Smooth muscle cell (in vitro differentiated cells): ENCODE data around the gene PPM1B. TPM values are rescaled to one million over a fixed set of nuclear protein-coding genes. Genes with fewer than 3 reads are reported as not detected.

Experiments
- DNase-seq: peaks from one replicate; lab custom pipeline; 2025; ENCODE audit not compliant: unreplicated experiment; lab: John Stamatoyannopoulos, UW
- H2AFZ ChIP-seq: fragments of 200-600 bp; sonication (generic); 2 replicates; pipeline ENCODE4 v1.6.0; 2016; ENCODE audit warnings: antibody characterized with exemption, low read depth, mild to moderate bottlenecking
- H3F3A ChIP-seq: fragments of 200-600 bp; sonication (generic); 2 replicates; pipeline ENCODE4 v1.6.0; 2017; ENCODE audit warnings: antibody characterized with exemption, low read depth
- H3K27ac ChIP-seq: fragments of 200-600 bp; sonication (generic); 2 replicates; pipeline ENCODE4 v1.5.1; 2016; ENCODE audit warnings: low read depth, mild to moderate bottlenecking
- H3K27me3 ChIP-seq: fragments of 200-600 bp; sonication (generic); 2 replicates; pipeline ENCODE4 v1.6.1; 2016; ENCODE audit warnings: low read depth, mild to moderate bottlenecking
- H3K36me3 ChIP-seq: fragments of 200-600 bp; sonication (generic); 2 replicates; pipeline ENCODE4 v1.5.1; 2016; ENCODE audit warnings: low read depth
- H3K4me1 ChIP-seq: fragments of 200-600 bp; sonication (generic); 2 replicates; pipeline ENCODE4 v1.5.1; 2016; ENCODE audit warnings: low read depth
- H3K4me2 ChIP-seq: fragments of 200-600 bp; sonication (generic); 2 replicates; pipeline ENCODE4 v1.6.0; 2016; ENCODE audit warnings: mild to moderate bottlenecking
- H3K4me3 ChIP-seq: fragments of 200-600 bp; sonication (generic); 2 replicates; pipeline ENCODE4 v1.5.1; 2016; ENCODE audit warnings: mild to moderate bottlenecking
- H3K79me2 ChIP-seq: fragments of 200-600 bp; sonication (generic); 2 replicates; pipeline ENCODE4 v1.6.0; 2016; ENCODE audit warnings: low read depth, mild to moderate bottlenecking
- H3K9ac ChIP-seq: fragments of 200-600 bp; sonication (generic); 2 replicates; pipeline ENCODE4 v1.6.0; 2016; ENCODE audit warnings: low read depth
- H3K9me3 ChIP-seq: fragments of 200-600 bp; sonication (generic); replicated peaks from 2 replicates; pipeline ENCODE4 v1.5.1; 2016; ENCODE audit warnings: low read depth
- H4K20me1 ChIP-seq: fragments of 200-600 bp; sonication (generic); 2 replicates; pipeline ENCODE4 v1.6.0; 2016; ENCODE audit warnings: low read depth
- CTCF ChIP-seq: fragments of 200-600 bp; sonication (generic); IDR thresholded peaks from 2 replicates; pipeline ENCODE4 v1.5.1; 2017; ENCODE audit warnings: borderline replicate concordance, mild to moderate bottlenecking, antibody characterized with exemption; ENCODE audit not compliant: insufficient read depth, poor library complexity, severe bottlenecking
- WGBS: methylation state at CpG from one replicate; pipeline ENCODE4 v1.1.7; 2016; ENCODE audit warnings: low lambda C conversion rate; 5-methylcytosine and 5-hydroxymethylcytosine counted together
- polyA plus RNA-seq: library from polyadenylated mRNA; unstranded; fragments of >200 nt; fragmentation: Nextera tagmentation; extraction: Ambion mirVana; gene quantifications from 2 replicates; pipeline ENCODE4 v1.2.1, GENCODE V29; 2016
- total RNA-seq: library from RNA; depleted of rRNA; stranded (reverse); fragments of >200 nt; gene quantifications from 2 replicates; pipeline ENCODE4 v1.2.3, GENCODE V29; 2014

PPM1B gene
- total and polyA plus RNA-seq, 2 experiments from 2014 or later: 20.8 to 27.0 TPM

- no peaks in the 10 kb centered on the region for H4K20me1 ChIP-seq
- no peaks in the 10 kb centered on the region for H3K9me3 ChIP-seq
- no peak overlapping the region for H3K4me2 ChIP-seq
- no peak overlapping the region for H3K9ac ChIP-seq
- no peak overlapping the region for H3K4me3 ChIP-seq
- no peak overlapping the region for H2AFZ ChIP-seq
- H3K4me1 ChIP-seq: no peaks in the 10 kb centered on the region
- no peaks in the 10 kb centered on the region for H3K27me3 ChIP-seq
- no peaks in the 10 kb centered on the region for H3K79me2 ChIP-seq
- no peaks in the 10 kb centered on the region for H3F3A ChIP-seq
- TF ChIP-seq CTCF: no peak
- 87% methylated on average over 2 of the region's 2 CpGs for WGBS
- no peak overlapping the region for H3K27ac ChIP-seq
- no peaks in the 10 kb centered on the region for H3K36me3 ChIP-seq
- no peak for DNase-seq
Observed at GRCh38 chr2:44273596-44273995, 104.9 kb downstream of the PPM1B start.

- no peak for DNase-seq
- Histone ChIP-seq H3K27me3 (no peaks in the 10 kb centered on the region), H3K9ac (no peak overlapping the region), H3K4me1 (no peaks in the 10 kb centered on the region), H3K27ac (no peak overlapping the region), H2AFZ (no peak overlapping the region), H3K36me3 (no peaks in the 10 kb centered on the region), H3K4me2 (peak overlapping the region; percentile 51), H4K20me1 (no peaks in the 10 kb centered on the region), H3K4me3 (peak overlapping the region; percentile 26), H3F3A (no peaks in the 10 kb centered on the region), H3K79me2 (no peaks in the 10 kb centered on the region), H3K9me3 (no peaks in the 10 kb centered on the region)
- TF ChIP-seq CTCF: no peak
- WGBS: 60% methylated on average over 2 of the region's 2 CpGs
Observed at GRCh38 chr2:44275927-44276303, 107.2 kb downstream of the PPM1B start.

GRCh38 chr2:44277541-44277940, 108.9 kb downstream of the PPM1B start:
- Histone ChIP-seq H3K27me3 (no peaks in the 10 kb centered on the region), H2AFZ (no peak overlapping the region), H4K20me1 (no peaks in the 10 kb centered on the region), H3K4me1 (no peaks in the 10 kb centered on the region), H3K4me2 (no peak overlapping the region), H3K36me3 (no peaks in the 10 kb centered on the region), H3F3A (no peaks in the 10 kb centered on the region), H3K9ac (no peak overlapping the region), H3K9me3 (no peaks in the 10 kb centered on the region), H3K4me3 (no peak overlapping the region), H3K79me2 (no peaks in the 10 kb centered on the region), H3K27ac (no peak overlapping the region)
- TF ChIP-seq CTCF: no peak
- 18% methylated on average over 1 of the region's 1 CpG for WGBS
- no peak for DNase-seq

- no peak overlapping the region for H3K4me3 ChIP-seq
- H3K79me2 ChIP-seq: no peaks in the 10 kb centered on the region
- H3K4me1 ChIP-seq: peaks cover 4% of the 10 kb centered on the region
- H3K9me3 ChIP-seq: no peaks in the 10 kb centered on the region
- no CpG with 5 or more reads among the region's 1 CpG for WGBS
- no peak overlapping the region for H3K4me2 ChIP-seq
- no peaks in the 10 kb centered on the region for H3K36me3 ChIP-seq
- no peaks in the 10 kb centered on the region for H3F3A ChIP-seq
- H4K20me1 ChIP-seq: no peaks in the 10 kb centered on the region
- no peak overlapping the region for H3K27ac ChIP-seq
- no peak overlapping the region for H3K9ac ChIP-seq
- TF ChIP-seq CTCF: no peak
- no peak for DNase-seq
- H2AFZ ChIP-seq: no peak overlapping the region
- no peaks in the 10 kb centered on the region for H3K27me3 ChIP-seq
Observed at GRCh38 chr2:44280869-44281268, 112.2 kb downstream of the PPM1B start.
